ENCODE data around the gene HHAT.
"Not testable (repeated sequence)": the region's sequence is repeated elsewhere in the genome, so short reads cannot be mapped to it uniquely, and the experiment has no call there.

The HHAT gene

GRCh38 chr1:210385228-210385627 is 56.5 kb downstream of the HHAT start:
- in situ Hi-C loops (cut with HindIII; ENCODE audit: low sequenced_read_pairs) = no loop called here

DNA sequence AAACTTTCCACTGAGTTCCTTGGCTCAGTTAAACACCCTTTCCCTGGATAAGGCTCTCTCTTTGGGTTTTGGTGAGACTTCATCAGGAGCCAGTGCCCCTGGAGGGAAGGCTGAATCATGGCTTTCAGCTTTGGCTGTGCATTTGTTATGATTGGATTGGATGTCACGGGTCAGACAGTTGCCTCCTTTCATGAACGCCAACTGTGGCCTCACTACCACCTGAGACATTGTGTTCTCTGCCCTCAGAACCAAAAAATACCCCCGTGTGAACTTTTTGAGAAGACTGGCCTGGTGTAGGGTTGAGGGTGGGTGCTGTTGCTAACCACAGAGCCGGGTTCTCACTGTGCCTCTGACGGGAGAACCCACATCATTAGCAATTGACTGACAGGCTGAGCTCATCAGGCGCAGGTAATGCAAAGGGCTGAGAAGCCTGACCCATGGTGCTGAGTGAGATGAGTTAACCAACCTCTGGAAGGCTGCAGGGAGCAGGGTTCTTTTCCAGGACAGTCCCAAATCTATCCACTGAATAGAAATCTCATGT is 65.6 kb downstream of the HHAT start:
- in situ Hi-C loops (cut with HindIII; ENCODE audit: low sequenced_read_pairs) = no loop called here

GRCh38 chr1:210396541-210396940 is 67.8 kb downstream of the HHAT start:
- in situ Hi-C loops (cut with HindIII; ENCODE audit: low sequenced_read_pairs) = no loop called here

- in situ Hi-C loops (cut with HindIII; ENCODE audit: low sequenced_read_pairs) = no loop called here
Observed at GRCh38 chr1:210397252-210397651, 68.5 kb downstream of the HHAT start.

GRCh38 chr1:210397681-210398080 is 69.0 kb downstream of the HHAT start:
- in situ Hi-C loops (cut with HindIII; ENCODE audit: low sequenced_read_pairs) = no loop called here

- in situ Hi-C loops (cut with HindIII; ENCODE audit: low sequenced_read_pairs) = no loop called here
Observed at GRCh38 chr1:210398466-210398865, 69.8 kb downstream of the HHAT start.

DNA sequence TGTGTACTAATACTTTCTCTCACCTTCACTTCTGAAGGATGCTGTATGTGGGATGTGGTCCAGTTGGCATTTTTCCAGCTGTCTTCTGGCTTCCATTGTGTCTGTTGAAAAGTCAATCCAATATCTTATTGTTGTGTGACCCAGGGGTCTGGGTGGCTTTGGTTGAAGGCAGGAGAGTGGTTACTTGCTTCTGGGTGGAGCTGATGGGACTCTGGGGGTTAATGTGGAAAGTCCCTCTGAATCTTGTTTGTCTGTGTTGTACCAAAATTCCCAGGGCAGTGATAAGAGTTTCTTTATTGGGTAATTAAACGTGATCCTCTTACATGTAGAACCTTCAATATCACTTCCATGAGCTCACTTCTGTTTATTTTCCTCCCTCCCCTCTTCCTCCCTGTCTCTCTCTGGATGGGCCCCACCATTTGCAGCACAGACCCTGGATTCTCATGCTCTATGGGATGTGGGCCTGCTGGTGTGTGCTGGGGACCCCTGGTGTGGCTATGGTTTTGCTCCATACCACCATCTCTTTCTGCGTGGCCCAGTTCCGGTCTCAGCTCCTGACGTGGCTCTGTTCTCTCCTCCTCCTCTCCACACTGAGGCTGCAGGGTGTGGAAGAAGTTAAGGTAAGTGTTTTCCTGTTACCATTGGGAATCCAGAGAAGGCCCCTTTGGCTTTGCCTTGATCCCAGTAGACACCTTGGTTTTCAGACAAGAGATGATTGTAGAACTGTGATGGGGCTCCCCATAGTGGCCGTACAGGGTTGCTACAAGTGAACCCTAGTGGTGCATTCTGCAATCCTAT is 71.5 kb downstream of the HHAT start:
- in situ Hi-C loops (cut with HindIII; ENCODE audit: low sequenced_read_pairs) = no loop called here

DNA sequence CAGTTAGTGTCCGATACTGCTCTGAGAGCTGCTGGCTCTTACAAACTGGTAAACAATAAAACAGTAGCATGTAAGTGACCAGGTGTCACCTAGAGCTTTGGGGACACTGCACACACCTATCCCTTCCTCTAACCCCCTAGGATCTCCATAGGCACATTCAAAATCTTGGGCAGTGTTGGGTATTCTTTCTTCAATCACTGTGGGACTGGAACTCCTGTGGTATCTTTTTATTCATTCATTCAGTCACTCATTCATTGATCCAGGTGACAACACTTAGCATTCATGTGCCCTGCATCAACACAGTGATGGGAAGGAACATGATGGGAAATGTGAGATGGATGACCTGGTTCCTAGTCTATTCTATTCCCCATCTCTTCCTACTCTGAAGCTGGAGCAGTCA is 73.9 kb downstream of the HHAT start:
- in situ Hi-C loops (cut with HindIII; ENCODE audit: low sequenced_read_pairs) = no loop called here

DNA sequence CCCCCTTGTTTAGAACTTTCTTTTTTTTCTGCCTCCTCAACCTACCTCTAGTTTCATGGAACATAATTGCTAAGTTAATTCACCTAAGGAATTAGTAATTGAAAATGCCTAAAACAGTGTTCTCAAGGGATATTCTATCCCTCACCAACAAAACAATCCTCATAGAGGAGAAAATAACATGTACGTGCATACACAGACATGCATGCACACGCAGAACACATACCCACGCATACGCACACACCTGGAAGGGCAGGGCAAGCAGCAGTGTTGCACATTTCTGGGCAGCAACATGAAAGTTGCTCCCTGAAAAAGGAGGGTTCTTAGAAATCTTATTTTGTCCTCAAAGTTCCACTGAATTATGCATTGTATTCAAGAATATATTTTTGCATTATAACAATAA is 76.6 kb downstream of the HHAT start:
- in situ Hi-C loops (cut with HindIII; ENCODE audit: low sequenced_read_pairs) = no loop called here

DNA sequence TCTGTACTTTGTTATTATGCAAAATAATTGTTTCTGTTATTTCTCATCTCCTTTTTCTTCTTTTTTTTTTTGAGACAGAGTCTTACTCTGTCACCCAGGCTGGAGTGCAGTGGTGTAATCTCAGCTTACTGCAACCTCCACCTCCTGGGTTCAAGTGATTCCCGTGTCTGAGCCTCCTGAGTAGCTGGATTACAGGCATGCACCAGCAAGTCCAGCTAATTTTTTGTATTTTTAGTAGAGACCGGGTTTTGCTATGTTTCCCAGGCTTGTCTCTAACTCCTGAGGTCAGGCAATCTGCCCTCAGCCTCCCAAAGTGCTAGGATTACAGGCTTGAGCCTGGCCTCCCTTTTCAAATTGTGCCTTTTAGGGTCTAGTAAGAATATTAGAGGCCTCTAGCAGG is 77.6 kb downstream of the HHAT start:
- in situ Hi-C loops (cut with HindIII; ENCODE audit: low sequenced_read_pairs) = not testable (repeated sequence)

DNA sequence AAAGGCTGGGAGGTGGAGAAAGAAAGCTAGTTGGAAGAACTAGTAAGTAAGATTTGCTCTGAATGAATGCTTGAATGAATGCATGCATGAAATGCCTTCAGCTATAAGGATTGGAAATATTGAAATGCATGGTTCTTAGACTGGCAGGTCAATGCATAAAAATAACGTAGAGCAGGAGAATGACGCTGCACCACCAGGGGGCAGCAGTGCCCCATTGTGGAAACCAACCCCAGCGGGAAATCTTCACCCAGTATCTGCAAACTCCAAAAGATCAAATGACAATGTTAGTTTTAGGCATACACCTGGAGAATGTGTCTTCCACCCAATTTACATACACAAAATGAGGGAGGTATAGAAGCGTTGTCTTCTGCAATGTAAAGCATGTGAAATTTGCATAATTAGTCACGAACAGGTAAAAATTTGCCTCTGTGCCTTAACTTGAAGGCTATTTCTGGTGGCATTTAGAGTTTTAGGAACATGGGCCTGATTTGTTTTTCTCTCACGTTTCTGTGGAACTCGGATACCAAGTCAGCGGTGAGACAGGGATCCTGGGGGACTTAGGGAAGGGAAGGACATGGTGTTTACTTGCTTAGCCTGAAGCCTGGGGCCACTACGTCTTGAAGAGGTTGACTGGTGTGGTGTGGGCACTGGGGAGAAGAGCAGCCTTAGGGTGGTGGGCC is 78.6 kb downstream of the HHAT start:
- in situ Hi-C loops (cut with HindIII; ENCODE audit: low sequenced_read_pairs) = no loop called here

GRCh38 chr1:210407887-210408252 is 79.2 kb downstream of the HHAT start:
- in situ Hi-C loops (cut with HindIII; ENCODE audit: low sequenced_read_pairs) = no loop called here

GRCh38 chr1:210412240-210412639 is 83.5 kb downstream of the HHAT start:
- in situ Hi-C loops (cut with HindIII; ENCODE audit: low sequenced_read_pairs) = no loop called here

DNA sequence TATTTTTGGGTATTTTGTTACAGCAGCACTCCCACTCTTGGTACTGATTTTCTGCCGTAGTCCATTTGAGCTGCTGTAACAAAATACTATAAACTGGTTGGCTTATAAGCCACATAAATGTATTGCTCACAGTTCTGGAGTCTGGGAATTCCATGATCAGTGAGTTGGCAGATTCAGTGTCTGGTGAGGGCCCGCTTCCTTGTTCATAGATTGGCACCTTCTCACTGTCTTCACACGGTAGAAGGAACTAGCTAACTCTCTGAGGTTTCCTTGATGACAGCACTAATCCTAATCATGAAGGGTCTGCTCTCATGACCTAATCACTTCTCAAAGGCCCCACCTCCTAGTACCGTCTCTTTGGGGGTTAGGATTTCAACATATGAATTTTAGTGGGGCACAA is 85.2 kb downstream of the HHAT start:
- in situ Hi-C loops (cut with HindIII; ENCODE audit: low sequenced_read_pairs) = no loop called here

DNA sequence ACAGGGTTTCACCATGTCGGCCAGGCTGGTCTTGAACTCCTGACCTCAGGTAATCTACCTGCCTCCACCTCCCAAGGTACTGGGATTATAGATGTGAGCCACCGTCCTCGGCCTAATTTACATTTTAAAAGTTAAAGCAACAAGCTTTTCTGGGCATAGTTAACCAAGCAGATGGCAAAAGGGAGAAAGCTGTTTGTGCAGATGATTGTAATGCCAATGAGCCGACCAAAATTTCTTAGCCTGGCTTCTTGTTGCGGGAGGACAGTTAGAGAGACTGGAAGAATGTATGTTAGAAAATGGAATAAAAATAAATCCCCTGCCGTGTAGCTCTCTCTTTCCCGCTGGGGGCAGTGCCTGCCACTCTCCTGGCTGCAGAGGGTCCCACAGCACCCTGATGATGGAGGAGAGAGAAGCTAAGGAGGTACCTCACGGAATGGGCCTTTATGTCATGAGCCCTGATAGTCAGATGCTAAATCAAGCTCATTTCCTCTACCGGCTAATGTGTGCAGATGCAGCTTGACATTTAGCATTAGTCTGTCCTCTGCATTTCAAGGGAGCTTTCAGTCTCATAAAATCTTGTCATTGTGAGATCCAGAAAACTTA is 87.2 kb downstream of the HHAT start:
- in situ Hi-C loops (cut with HindIII; ENCODE audit: low sequenced_read_pairs) = no loop called here

- in situ Hi-C loops (cut with HindIII; ENCODE audit: low sequenced_read_pairs) = no loop called here
Observed at GRCh38 chr1:210416681-210417080, 88.0 kb downstream of the HHAT start.

GRCh38 chr1:210417881-210418280 is 89.2 kb downstream of the HHAT start:
- in situ Hi-C loops (cut with HindIII; ENCODE audit: low sequenced_read_pairs) = no loop called here

GRCh38 chr1:210418863-210419650 is 90.4 kb downstream of the HHAT start:
- in situ Hi-C loops (cut with HindIII; ENCODE audit: low sequenced_read_pairs) = no loop called here

GRCh38 chr1:210426696-210427095 is 98.0 kb downstream of the HHAT start:
- in situ Hi-C loops (cut with HindIII; ENCODE audit: low sequenced_read_pairs) = not testable (repeated sequence)

DNA sequence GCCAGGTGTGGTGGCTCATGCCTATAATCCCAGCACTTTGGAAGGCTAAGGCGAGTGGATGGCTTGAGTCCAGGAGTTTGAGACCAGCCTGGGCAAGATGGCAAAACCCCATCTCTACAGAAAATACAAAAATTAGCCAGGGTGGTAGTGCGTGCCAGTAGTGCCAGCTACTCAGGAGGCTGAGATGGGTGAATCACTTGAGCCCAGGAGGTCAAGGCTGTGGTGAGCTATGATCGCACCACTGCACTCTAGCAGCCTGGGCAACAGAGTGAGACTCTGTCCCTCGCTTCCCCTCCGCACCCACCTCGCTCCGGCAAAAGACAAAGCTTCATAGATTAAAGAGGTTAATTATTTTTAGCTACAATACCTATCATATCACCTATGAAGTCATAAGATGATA is 100.0 kb downstream of the HHAT start:
- in situ Hi-C loops (cut with HindIII; ENCODE audit: low sequenced_read_pairs) = no loop called here

GRCh38 chr1:210434223-210434622 is 105.5 kb downstream of the HHAT start:
- in situ Hi-C loops (cut with HindIII; ENCODE audit: low sequenced_read_pairs) = no loop called here

All from endothelial cell of hepatic sinusoid (primary cell).